MM.1S (cell line): ENCODE results near the gene EIF3L.

Source experiments
- DNase-seq: peaks from one replicate; pipeline ENCODE4 v3.0.0-alpha.2; 2015
- H2AFZ ChIP-seq: fragments of 300-600 bp; sonication (generic); 2 replicates; pipeline ENCODE4 v1.6.0; 2016; ENCODE audit warnings: antibody characterized with exemption, low read length
- H3F3A ChIP-seq: fragments of 300-600 bp; sonication (generic); 2 replicates; pipeline ENCODE4 v1.6.1; 2016; ENCODE audit warnings: mild to moderate bottlenecking, antibody characterized with exemption, low read length, moderate library complexity, mixed read lengths; ENCODE audit not compliant: insufficient read depth
- H3K27ac ChIP-seq: fragments of 300-600 bp; sonication (generic); 2 replicates; pipeline ENCODE4 v1.5.1; 2016; ENCODE audit warnings: mild to moderate bottlenecking, low read length
- H3K27me3 ChIP-seq: fragments of 300-600 bp; sonication (generic); replicated peaks from 2 replicates; pipeline ENCODE4 v1.6.0; 2016; ENCODE audit warnings: low read length; ENCODE audit not compliant: insufficient read depth
- H3K36me3 ChIP-seq: fragments of 300-600 bp; sonication (generic); replicated peaks from 2 replicates; pipeline ENCODE4 v1.6.1; 2016; ENCODE audit warnings: mild to moderate bottlenecking, low read length, mixed read lengths; ENCODE audit not compliant: insufficient read depth
- H3K4me1 ChIP-seq: fragments of 300-600 bp; sonication (generic); 2 replicates; pipeline ENCODE4 v1.6.1; 2016; ENCODE audit warnings: low read length, mixed read lengths
- H3K4me2 ChIP-seq: fragments of 300-600 bp; sonication (generic); 2 replicates; pipeline ENCODE4 v1.6.0; 2016; ENCODE audit warnings: low read depth, low read length
- H3K4me3 ChIP-seq: fragments of 300-600 bp; sonication (generic); 2 replicates; pipeline ENCODE4 v1.5.1; 2016; ENCODE audit warnings: low read length, mixed read lengths
- H3K79me2 ChIP-seq: fragments of 300-600 bp; sonication (generic); 2 replicates; pipeline ENCODE4 v1.6.1; 2016; ENCODE audit warnings: mixed run types, low read length, mixed read lengths
- H3K9ac ChIP-seq: fragments of 300-600 bp; sonication (generic); 2 replicates; pipeline ENCODE4 v1.6.1; 2016; ENCODE audit warnings: low read length, mixed read lengths
- H3K9me2 ChIP-seq: fragments of 300-600 bp; sonication (generic); replicated peaks from 2 replicates; pipeline ENCODE4 v1.6.1; 2016; ENCODE audit warnings: mild to moderate bottlenecking, low read length, mixed read lengths; ENCODE audit not compliant: insufficient read depth
- H3K9me3 ChIP-seq: fragments of 300-600 bp; sonication (generic); replicated peaks from 2 replicates; pipeline ENCODE4 v1.6.1; 2016; ENCODE audit warnings: mild to moderate bottlenecking, low read length, mixed read lengths; ENCODE audit not compliant: insufficient read depth
- H4K20me1 ChIP-seq: fragments of 300-600 bp; sonication (generic); 2 replicates; pipeline ENCODE4 v1.6.1; 2016; ENCODE audit warnings: mild to moderate bottlenecking, low read length, moderate library complexity, mixed read lengths; ENCODE audit not compliant: insufficient read depth
- EZH2 ChIP-seq: fragments of 300-600 bp; sonication (generic); optimal IDR thresholded peaks from 2 replicates; pipeline ENCODE3; 2017; ENCODE audit warnings: low read depth, mild to moderate bottlenecking, antibody characterized with exemption, low read length, mixed read lengths
- EZH2phosphoT487 ChIP-seq: fragments of 300-600 bp; sonication (generic); IDR thresholded peaks from 2 replicates; pipeline ENCODE4 v1.6.1; 2018; ENCODE audit warnings: antibody characterized with exemption, low read length
- TF ChIP-seq, protein P1 (sequence below): fragments of 300-600 bp; sonication (generic); IDR thresholded peaks from 2 replicates; pipeline ENCODE4 v1.5.1; 2016; ENCODE audit warnings: antibody characterized with exemption, low read length, mixed read lengths

Gene EIF3L

DNA sequence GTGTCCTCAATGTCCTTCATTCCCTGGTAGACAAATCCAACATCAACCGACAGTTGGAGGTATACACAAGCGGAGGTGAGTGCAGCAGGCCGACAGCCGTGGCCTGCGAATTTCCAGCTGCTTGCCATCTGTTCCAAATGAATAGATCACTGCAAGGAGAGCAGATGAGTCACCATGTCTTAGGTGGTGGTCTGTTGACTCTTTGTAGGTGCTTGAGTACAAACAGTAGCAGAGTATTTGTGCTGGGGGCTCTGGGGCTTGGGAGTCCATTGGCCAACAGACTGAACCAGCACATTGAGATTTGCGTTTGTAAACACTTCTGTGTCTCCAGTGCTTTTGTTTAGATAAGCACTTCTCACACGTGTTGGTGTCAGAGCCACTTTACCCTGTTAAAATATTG is 21.1 kb downstream of the EIF3L start:
- Histone ChIP-seq H3K9me3 (no peaks in the 10 kb centered on the region), H3K4me2 (no peak overlapping the region), H3K79me2 (peaks cover 32% of the 10 kb centered on the region), H2AFZ (no peak overlapping the region), H3K9me2 (no peaks in the 10 kb centered on the region), H4K20me1 (no peaks in the 10 kb centered on the region), H3K4me3 (no peak overlapping the region), H3K36me3 (peaks cover 12% of the 10 kb centered on the region), H3K4me1 (no peaks in the 10 kb centered on the region), H3K27ac (no peak overlapping the region), H3K27me3 (no peaks in the 10 kb centered on the region), H3K9ac (no peak overlapping the region), H3F3A (no peaks in the 10 kb centered on the region)
- TF ChIP-seq, protein P1, sequence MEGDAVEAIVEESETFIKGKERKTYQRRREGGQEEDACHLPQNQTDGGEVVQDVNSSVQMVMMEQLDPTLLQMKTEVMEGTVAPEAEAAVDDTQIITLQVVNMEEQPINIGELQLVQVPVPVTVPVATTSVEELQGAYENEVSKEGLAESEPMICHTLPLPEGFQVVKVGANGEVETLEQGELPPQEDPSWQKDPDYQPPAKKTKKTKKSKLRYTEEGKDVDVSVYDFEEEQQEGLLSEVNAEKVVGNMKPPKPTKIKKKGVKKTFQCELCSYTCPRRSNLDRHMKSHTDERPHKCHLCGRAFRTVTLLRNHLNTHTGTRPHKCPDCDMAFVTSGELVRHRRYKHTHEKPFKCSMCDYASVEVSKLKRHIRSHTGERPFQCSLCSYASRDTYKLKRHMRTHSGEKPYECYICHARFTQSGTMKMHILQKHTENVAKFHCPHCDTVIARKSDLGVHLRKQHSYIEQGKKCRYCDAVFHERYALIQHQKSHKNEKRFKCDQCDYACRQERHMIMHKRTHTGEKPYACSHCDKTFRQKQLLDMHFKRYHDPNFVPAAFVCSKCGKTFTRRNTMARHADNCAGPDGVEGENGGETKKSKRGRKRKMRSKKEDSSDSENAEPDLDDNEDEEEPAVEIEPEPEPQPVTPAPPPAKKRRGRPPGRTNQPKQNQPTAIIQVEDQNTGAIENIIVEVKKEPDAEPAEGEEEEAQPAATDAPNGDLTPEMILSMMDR, result no peak
- TF ChIP-seq EZH2phosphoT487 (no peak), EZH2 (no peak)
- no peak for DNase-seq

DNA sequence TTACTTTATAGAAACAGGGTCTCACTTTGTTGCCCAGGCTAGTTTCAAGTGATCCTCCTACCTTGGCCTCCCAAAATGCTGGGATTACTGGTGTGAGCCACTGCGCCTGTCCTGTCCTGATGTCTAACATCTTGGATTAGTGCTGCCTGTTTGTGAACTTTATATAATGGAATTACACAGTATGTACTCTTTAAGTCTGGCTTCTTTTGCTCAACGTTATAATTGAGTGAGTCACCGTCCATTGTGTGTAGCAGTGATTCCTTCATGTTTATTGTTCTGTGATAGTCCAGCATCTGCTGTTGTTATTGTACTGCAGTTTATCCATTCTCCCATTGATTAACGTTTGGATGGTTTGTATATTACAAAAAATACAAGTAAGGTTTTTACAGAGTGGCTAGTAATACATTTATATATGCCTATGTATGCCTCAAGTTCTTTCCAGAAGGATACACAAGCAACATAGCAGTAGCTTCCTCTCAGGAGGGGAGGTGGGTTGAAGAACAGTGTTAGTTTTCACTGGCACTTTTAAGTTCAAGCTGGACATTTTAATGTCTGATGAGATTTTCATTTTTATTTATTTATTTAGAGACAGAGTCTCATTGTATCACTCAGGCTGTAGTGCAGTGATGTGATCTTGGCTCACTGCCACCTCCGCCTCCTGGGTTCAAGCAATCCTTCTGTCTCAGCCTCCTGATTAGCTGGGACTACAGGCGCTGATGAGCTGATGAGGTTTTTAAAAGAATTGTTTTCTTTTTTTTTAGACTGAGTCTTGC is 31.6 kb downstream of the EIF3L start:
- H3K27ac ChIP-seq, result no peak overlapping the region
- no peaks in the 10 kb centered on the region for H3F3A ChIP-seq
- H3K36me3 ChIP-seq, result peaks cover 3% of the 10 kb centered on the region; the same call in 1 of the 2 replicates
- H3K4me1 ChIP-seq, result no peaks in the 10 kb centered on the region
- no peaks in the 10 kb centered on the region for H3K9me2 ChIP-seq
- no peaks in the 10 kb centered on the region for H3K9me3 ChIP-seq
- DNase-seq, result no peak
- peaks cover 36% of the 10 kb centered on the region for H3K79me2 ChIP-seq
- no peaks in the 10 kb centered on the region for H4K20me1 ChIP-seq
- no peaks in the 10 kb centered on the region for H3K27me3 ChIP-seq
- no peak overlapping the region for H3K4me3 ChIP-seq
- H3K9ac ChIP-seq, result no peak overlapping the region
- H2AFZ ChIP-seq, result no peak overlapping the region
- H3K4me2 ChIP-seq, result no peak overlapping the region
- TF ChIP-seq EZH2phosphoT487, result no peak
- TF ChIP-seq, protein P1, result no peak
- TF ChIP-seq EZH2, result no peak

DNA sequence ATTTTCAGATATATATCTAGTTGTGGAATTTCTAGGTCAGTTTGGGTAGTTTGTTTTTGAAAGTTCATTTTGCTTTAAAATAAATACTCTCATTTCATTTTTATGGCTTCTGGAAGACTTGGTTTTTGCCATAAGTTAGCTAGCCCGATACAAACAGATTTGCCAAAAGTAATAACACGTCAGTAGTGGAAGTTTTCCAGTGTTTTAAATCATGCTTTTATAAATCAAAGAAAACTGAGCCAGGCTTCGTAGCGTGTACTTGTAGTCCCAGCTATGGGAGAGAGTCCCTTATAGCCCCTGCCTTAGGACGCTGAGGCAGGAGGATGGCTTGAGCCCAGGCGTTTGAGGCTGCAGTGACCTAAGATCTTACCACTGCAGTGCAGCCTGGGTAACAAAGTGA is 35.2 kb downstream of the EIF3L start:
- Histone ChIP-seq H3K9me2 (no peaks in the 10 kb centered on the region), H3K4me2 (no peak overlapping the region), H3K9ac (no peak overlapping the region), H3K27me3 (no peaks in the 10 kb centered on the region), H4K20me1 (no peaks in the 10 kb centered on the region), H3F3A (no peaks in the 10 kb centered on the region), H3K4me3 (no peak overlapping the region), H3K79me2 (peaks cover 33% of the 10 kb centered on the region), H3K36me3 (peaks cover 10% of the 10 kb centered on the region), H3K27ac (no peak overlapping the region), H3K4me1 (no peaks in the 10 kb centered on the region), H2AFZ (no peak overlapping the region), H3K9me3 (no peaks in the 10 kb centered on the region)
- TF ChIP-seq EZH2 (no peak), EZH2phosphoT487 (no peak)
- TF ChIP-seq, protein P1, result no peak
- no peak for DNase-seq
